ENCODE results near the gene GINS3.

The GINS3 gene

DNA sequence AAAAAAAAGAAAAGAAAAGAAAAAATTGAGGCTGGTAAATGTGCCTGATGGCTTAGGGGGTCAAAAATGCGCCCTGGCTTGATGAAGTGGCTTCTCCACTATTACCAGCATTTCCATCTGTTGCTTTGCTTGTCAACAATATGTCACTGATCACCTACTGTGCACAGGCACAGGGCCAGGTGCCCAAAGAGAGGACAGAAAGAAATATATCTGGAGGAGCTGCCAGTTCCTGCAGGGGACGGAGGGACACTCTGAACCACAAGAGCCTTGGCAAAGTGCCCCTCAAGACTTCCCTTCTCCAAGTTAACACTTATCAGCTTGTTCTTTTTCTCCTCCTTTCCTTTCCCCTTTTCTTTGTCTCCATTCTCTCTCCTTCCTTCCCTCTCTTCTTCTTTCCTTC, 34.7 kb downstream of the GINS3 start:
- DNase-seq = no peak

- no peak for DNase-seq
These were observed 36.6 kb downstream of the GINS3 start for GRCh38 chr16:58428621-58429542.

DNA sequence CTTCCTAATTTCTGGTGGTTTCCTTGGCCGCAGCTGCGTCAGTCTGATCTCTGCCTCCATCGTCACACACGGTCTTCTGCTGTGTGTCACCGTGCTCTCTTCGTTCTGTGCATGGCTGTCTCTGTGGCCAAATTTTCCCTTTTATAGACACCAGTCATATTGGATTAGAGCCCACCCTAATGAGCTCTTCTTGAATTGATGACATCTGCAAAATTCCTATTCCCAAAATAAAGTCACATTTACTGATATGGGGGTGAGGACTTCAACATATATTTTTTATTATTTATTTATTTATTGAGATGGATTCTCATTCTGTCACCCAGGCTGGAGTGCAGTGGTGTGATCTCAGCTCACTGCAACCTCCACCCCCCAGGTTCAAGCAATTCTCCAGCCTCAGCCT, 38.4 kb downstream of the GINS3 start:
- no peak for DNase-seq

DNA sequence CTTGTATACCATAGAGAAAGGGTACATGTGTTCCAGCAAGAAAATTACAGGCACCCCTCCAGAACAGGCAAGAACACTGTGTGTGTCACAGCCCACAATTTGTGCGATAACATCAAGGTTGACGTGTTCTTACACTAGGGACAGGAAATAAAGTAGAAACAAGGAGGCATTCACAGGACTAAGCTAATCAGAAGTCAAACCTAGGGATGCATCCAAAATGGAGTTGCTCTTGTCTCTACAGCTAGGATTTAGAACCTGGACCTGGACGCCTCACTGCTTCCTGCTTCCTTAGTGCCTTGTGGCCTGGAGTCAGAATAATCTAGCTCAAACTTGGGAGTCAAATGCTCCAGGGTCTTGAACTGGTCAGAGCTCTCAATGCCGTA, 41.3 kb downstream of the GINS3 start:
- no peak for DNase-seq

DNA sequence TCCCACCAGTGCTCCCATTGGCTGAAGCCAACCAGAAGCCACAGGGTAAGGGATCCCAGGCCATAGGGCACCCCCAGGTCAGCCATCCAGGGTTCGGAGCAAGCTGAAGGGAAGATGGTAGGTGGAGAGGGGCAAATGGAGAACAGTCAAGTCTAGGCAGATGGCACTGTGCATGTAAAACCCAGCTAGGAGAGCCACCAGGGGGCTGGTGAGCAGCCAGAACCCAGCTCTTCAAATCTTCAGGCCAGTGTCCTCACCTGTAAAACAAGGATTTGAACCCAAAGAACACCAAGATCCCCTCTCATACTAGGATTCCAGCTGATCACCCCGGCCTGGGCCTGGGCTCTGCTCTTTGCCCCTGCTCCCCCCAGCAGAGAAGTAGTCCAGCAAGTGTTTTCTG, 43.5 kb downstream of the GINS3 start:
- no peak for DNase-seq

- no peak for DNase-seq
These were observed 47.9 kb downstream of the GINS3 start for GRCh38 chr16:58440131-58440530.

- no peak for DNase-seq
These were observed 50.3 kb downstream of the GINS3 start for GRCh38 chr16:58442547-58442946.

GRCh38 chr16:58443783-58444182, 51.5 kb downstream of the GINS3 start:
- no peak for DNase-seq

- no peak for DNase-seq
These were observed 52.0 kb downstream of the GINS3 start for GRCh38 chr16:58444265-58444664.

DNA sequence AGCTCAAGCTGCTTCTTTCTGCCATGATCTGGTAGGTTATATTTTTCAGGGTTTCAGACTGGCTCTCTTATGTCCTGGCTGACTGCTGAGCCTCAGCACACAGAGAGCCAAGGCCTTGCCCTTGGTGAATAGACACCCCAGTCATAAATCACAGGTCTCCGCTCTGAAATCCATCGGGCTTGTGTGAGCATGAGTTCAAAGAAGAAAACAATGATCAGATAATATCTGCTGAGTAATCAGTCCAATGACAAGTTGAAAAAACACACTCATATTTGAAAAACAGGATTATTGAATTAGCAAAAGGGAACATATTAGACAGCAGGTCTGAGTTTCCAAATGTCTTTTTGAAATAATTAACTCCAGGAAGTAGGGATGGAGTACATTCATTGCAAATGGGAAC, 56.6 kb downstream of the GINS3 start:
- DNase-seq = no peak

DNA sequence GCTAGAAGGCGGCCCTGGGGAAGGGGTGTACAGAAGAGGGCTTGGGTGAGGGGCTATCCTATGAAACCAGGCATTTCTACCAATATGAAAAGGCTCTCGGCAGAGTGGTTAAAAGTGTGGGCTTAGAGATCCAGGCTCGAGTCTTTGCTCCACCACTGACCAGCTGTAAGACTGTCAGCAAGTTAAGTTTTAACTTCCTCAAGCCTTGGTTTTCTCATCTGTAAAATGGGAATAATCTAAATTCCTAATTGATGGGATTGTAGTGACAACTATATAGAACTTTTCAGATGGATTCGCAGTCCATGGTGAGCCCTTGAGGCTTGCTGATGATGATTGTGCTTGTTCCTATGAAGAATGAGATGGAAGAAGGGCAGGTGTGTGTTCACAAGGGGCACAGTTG, 57.0 kb downstream of the GINS3 start:
- no peak for DNase-seq

- no peak for DNase-seq
These were observed 57.5 kb downstream of the GINS3 start for GRCh38 chr16:58449768-58450167.

GRCh38 chr16:58450590-58450989, 58.3 kb downstream of the GINS3 start:
- no peak for DNase-seq

DNA sequence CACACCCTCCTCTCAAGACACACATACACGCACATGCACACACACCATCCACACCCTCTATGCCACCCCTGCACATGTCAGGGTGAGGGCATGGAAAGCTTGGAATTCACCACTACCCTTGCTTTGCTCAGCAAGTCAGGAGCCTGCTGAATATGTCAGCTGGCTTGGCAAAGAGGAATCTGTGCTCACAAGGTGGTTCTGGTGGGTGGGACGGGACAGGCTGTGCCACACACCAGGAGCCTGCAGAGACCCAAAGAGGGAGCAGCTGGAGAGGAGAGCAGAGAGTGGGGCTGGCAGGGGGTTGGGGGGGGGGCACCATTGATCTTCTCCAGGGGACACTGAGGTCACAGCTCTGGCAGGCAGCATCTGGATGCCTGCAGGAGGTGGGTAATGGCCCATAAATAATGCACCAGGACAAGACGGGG, 59.0 kb downstream of the GINS3 start:
- no peak for DNase-seq

- no peak for DNase-seq
These were observed 59.7 kb downstream of the GINS3 start for GRCh38 chr16:58451945-58452401.

GRCh38 chr16:58452640-58453039, 60.4 kb downstream of the GINS3 start:
- no peak for DNase-seq

GRCh38 chr16:58454178-58454577, 61.9 kb downstream of the GINS3 start:
- DNase-seq = no peak

DNA sequence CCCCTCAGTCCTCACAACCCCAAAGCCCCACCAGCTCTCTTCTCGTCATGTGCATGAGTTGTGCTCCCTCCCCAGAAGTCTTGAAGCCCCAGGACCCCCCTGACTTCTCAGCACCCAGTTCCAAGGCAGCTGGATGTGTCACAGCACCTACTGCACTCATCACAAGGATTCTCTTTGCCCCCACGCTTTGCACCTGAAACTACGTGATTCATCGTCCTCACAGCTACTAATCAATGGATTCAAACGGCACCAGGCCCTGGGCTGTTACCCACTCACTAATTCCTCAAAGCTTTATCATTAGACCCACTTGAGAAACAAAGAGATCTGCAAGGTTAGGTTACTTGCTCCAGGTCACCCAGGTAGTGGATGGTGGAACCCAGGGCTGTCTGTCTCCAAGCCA, 62.6 kb downstream of the GINS3 start:
- no peak for DNase-seq

Measured in stimulated activated CD4-positive, alpha-beta T cell treated with anti-CD3 and anti-CD28 coated beads, Interleukin-12 subunit alpha, Interleukin-12 subunit beta, amount 100 ng/mL, for 4 hours (primary cell).